ENCODE results near the gene SRSF4. TPM values are rescaled to one million over a fixed set of nuclear protein-coding genes. Genes with fewer than 3 reads are reported as not detected.

SRSF4 gene
- polyA plus RNA-seq, 1 of the 3 experiments (the other 2 are of a cell fraction), result 62.6 TPM

DNA sequence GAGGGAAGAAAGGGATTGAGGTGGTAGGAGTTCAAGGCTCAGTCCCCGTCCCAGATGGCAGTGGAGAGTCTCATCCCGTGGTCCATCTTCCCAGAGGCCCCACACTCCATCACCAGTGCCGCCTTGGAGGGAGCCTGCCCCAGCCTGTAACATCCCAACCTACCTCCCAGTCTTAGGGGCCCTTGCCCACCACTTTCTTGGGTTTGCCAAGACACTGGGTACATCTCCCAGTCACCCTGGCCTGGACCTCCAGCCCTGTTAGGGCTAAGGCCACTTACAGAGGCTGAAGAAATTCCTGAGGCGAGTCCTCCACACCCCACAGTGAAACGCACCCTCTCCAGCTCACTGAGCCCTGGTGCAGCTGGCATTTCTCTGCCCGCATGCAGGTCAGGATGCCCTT lies 61.3 kb downstream of the SRSF4 start:
- Histone ChIP-seq H3F3A (replicated peaks; ENCODE audit: insufficient read depth) (peaks cover 3% of the 10 kb centered on the region), H3K4me3 (ENCODE audit: low read depth in 2 of 2, low read length in 1 of 2) (no peak overlapping the region), H3K79me2 (ENCODE audit: insufficient read depth) (no peaks in the 10 kb centered on the region), H3K9me3 (no peaks in the 10 kb centered on the region), H3K36me3 (replicated peaks in 1 of 2; ENCODE audit: control insufficient read depth in 1 of 2, insufficient read depth in 2 of 2, low read length in 1 of 2) (no peaks in the 10 kb centered on the region), H2AFZ (ENCODE audit: low read depth) (no peak overlapping the region), H3K9ac (no peak overlapping the region), H3K4me2 (no peak overlapping the region), H4K20me1 (ENCODE audit: insufficient read depth) (no peaks in the 10 kb centered on the region), H3K4me1 (ENCODE audit: control insufficient read depth in 1 of 2, insufficient read depth in 2 of 2, low read depth in 1 of 2, low read length in 1 of 2) (peaks cover 0 to 9% of the 10 kb centered on the region in 2 experiments; a peak in 1 of 4 replicates), H3K27ac (ENCODE audit: low read depth in 2 of 2, low read length in 1 of 2) (no peak overlapping the region), H3K9me2 (no peaks in the 10 kb centered on the region), H3K27me3 (ENCODE audit: insufficient read depth) (no peaks in the 10 kb centered on the region)
- POLR2A ChIA-PET, result no interaction called here
- TF ChIP-seq, protein P1, sequence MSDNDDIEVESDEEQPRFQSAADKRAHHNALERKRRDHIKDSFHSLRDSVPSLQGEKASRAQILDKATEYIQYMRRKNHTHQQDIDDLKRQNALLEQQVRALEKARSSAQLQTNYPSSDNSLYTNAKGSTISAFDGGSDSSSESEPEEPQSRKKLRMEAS (IDR thresholded peaks at IDR 0.05; ENCODE audit: low read depth), result no peak
- TF ChIP-seq FOXJ3 (CRISPR knock-in tag; IDR thresholded peaks at IDR 0.05) (no peak), YY1 (IDR thresholded peaks at IDR 0.05; ENCODE audit: low read depth) (no peak), TEAD4 (IDR thresholded peaks at IDR 0.05; ENCODE audit: borderline replicate concordance, insufficient read depth) (no peak)
- WGBS (ENCODE audit: low lambda C conversion rate), result 82% methylated on average over 5 of the region's 6 CpGs
- no peak for DNase-seq
- CTCF ChIA-PET, result interaction anchor here (0.6 to 2.7 kb wide), 18 partner anchors 8 to 348 kb away, joined by 3 to 20 read pairs (median 4); no protein-coding TSS in a partner anchor

DNA sequence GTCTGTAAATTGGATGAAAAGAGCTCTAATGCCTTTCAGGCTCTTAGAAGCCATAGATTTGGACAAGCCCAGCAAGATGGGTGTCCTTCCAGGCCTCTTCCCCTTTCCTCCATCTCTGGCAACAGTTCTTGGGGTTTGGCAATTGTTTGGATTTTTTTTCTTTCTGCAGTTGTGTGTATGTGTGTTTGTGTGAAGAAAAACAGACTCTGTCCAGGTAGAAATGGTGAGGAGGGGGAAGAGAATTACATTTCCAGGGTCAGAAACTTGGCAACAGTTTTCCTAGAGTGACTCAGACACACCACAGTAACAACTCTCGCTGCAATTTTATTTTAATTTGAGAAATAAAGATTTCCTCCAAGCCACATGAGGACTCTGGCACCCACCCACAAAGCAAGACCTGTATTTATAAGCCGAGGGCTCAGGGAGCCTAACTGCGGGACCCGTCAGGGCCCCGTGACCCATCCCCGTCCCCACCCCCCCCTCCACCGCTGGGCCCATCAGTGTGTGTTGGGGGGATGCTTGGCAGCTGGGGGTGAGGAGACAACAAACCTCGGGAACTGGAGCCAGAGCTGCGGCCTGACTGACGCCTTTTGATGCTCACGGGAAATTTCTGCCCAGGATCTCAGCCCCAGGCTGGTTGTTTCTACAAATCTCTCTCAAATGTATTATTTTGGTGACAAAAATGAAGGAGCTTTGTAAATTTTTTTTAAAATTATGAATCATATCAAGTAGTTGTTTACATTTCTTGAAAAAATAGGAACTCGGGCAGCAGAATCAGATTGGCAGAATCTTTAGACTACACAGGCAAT lies 62.4 kb downstream of the SRSF4 start:
- H2AFZ ChIP-seq (ENCODE audit: low read depth), result no peak overlapping the region
- WGBS (ENCODE audit: low lambda C conversion rate), result 89% methylated on average over 10 of the region's 12 CpGs
- no peaks in the 10 kb centered on the region for H4K20me1 ChIP-seq (ENCODE audit: insufficient read depth)
- H3K4me2 ChIP-seq, result no peak overlapping the region
- H3K9ac ChIP-seq, result no peak overlapping the region
- H3K9me2 ChIP-seq, result no peaks in the 10 kb centered on the region
- no peaks in the 10 kb centered on the region for H3K9me3 ChIP-seq
- no peak for DNase-seq
- TF ChIP-seq EZH2phosphoT487 (IDR thresholded peaks at IDR 0.05; ENCODE audit: borderline replicate concordance, low read depth), result no peak
- TF ChIP-seq, protein P1 (IDR thresholded peaks at IDR 0.05; ENCODE audit: low read depth), result no peak
- TF ChIP-seq RFX5 (IDR thresholded peaks at IDR 0.05; ENCODE audit: low read length), result no peak
- TF ChIP-seq CHD2 (IDR thresholded peaks at IDR 0.05; ENCODE audit: low read length, partially characterized antibody), result no peak
- no peak for TF ChIP-seq NFIC (IDR thresholded peaks at IDR 0.05; ENCODE audit: borderline replicate concordance)
- no peak for TF ChIP-seq FOXJ3 (CRISPR knock-in tag; IDR thresholded peaks at IDR 0.05)
- no peak for TF ChIP-seq FOXM1 (IDR thresholded peaks at IDR 0.05; ENCODE audit: low read depth)
- no peak for TF ChIP-seq TCF12 (IDR thresholded peaks at IDR 0.05)
- TF ChIP-seq, protein P2, sequence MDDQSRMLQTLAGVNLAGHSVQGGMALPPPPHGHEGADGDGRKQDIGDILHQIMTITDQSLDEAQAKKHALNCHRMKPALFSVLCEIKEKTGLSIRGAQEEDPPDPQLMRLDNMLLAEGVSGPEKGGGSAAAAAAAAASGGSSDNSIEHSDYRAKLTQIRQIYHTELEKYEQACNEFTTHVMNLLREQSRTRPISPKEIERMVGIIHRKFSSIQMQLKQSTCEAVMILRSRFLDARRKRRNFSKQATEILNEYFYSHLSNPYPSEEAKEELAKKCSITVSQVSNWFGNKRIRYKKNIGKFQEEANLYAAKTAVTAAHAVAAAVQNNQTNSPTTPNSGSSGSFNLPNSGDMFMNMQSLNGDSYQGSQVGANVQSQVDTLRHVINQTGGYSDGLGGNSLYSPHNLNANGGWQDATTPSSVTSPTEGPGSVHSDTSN (IDR thresholded peaks at IDR 0.05), result no peak
- TF ChIP-seq, protein P3, sequence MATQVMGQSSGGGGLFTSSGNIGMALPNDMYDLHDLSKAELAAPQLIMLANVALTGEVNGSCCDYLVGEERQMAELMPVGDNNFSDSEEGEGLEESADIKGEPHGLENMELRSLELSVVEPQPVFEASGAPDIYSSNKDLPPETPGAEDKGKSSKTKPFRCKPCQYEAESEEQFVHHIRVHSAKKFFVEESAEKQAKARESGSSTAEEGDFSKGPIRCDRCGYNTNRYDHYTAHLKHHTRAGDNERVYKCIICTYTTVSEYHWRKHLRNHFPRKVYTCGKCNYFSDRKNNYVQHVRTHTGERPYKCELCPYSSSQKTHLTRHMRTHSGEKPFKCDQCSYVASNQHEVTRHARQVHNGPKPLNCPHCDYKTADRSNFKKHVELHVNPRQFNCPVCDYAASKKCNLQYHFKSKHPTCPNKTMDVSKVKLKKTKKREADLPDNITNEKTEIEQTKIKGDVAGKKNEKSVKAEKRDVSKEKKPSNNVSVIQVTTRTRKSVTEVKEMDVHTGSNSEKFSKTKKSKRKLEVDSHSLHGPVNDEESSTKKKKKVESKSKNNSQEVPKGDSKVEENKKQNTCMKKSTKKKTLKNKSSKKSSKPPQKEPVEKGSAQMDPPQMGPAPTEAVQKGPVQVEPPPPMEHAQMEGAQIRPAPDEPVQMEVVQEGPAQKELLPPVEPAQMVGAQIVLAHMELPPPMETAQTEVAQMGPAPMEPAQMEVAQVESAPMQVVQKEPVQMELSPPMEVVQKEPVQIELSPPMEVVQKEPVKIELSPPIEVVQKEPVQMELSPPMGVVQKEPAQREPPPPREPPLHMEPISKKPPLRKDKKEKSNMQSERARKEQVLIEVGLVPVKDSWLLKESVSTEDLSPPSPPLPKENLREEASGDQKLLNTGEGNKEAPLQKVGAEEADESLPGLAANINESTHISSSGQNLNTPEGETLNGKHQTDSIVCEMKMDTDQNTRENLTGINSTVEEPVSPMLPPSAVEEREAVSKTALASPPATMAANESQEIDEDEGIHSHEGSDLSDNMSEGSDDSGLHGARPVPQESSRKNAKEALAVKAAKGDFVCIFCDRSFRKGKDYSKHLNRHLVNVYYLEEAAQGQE (IDR thresholded peaks at IDR 0.05; ENCODE audit: low read depth, low read length), result no peak
- TF ChIP-seq POLR2AphosphoS5 (IDR thresholded peaks at IDR 0.05; ENCODE audit: low read depth, low read length), result no peak
- no peak for TF ChIP-seq RXRA (IDR thresholded peaks at IDR 0.05; ENCODE audit: borderline replicate concordance, low read depth)
- no peak for TF ChIP-seq SIN3A (IDR thresholded peaks at IDR 0.05; ENCODE audit: borderline replicate concordance, low read depth, low read length)
- TF ChIP-seq TAF1 (IDR thresholded peaks at IDR 0.05; ENCODE audit: borderline replicate concordance, low read depth, low read length), result no peak
- H3K79me2 ChIP-seq (ENCODE audit: insufficient read depth), result no peaks in the 10 kb centered on the region
- ChIA-PET POLR2A (no interaction called here), CTCF (interaction anchor here (0.6 to 2.3 kb wide), 8 partner anchors 11 to 347 kb away, joined by 3 to 15 read pairs (median 4); no protein-coding TSS in a partner anchor)
- peaks cover 0 to 7% of the 10 kb centered on the region in 2 experiments; a peak in 1 of 4 replicates for H3K4me1 ChIP-seq (ENCODE audit: control insufficient read depth in 1 of 2, insufficient read depth in 2 of 2, low read depth in 1 of 2, low read length in 1 of 2)
- H3K36me3 ChIP-seq (replicated peaks in 1 of 2; ENCODE audit: control insufficient read depth in 1 of 2, insufficient read depth in 2 of 2, low read length in 1 of 2), result no peaks in the 10 kb centered on the region
- peaks cover 3% of the 10 kb centered on the region for H3F3A ChIP-seq (replicated peaks; ENCODE audit: insufficient read depth)
- no peak overlapping the region for H3K4me3 ChIP-seq (ENCODE audit: low read depth in 2 of 2, low read length in 1 of 2)
- H3K27me3 ChIP-seq (ENCODE audit: insufficient read depth), result no peaks in the 10 kb centered on the region
- H3K27ac ChIP-seq (ENCODE audit: low read depth in 2 of 2, low read length in 1 of 2), result no peak overlapping the region

All from SK-N-SH (cell line).